SK-N-MC (cell line): ENCODE data around the gene ZNF189.

Experiments used
- EZH2 ChIP-seq: fragments of 200-600 bp; sonication (generic); IDR thresholded peaks from one replicate; pipeline ENCODE4 v1.6.1; 2017; ENCODE audit warnings: antibody characterized with exemption
- FOXP2 ChIP-seq: optimal IDR thresholded peaks from 2 replicates; pipeline ENCODE3; 2011; ENCODE audit warnings: mild to moderate bottlenecking, moderate library complexity; ENCODE audit not compliant: insufficient read depth; ENCODE audit errors: extremely low read length, control extremely low read depth
- POLR2AphosphoS5 ChIP-seq: IDR thresholded peaks from 2 replicates; pipeline ENCODE4 v1.6.1; 2012; ENCODE audit warnings: mild to moderate bottlenecking, low read depth, low read length, borderline replicate concordance

- TF ChIP-seq EZH2 (no peak), POLR2AphosphoS5 (no peak), FOXP2 (no peak)
Observed at GRCh38 chr9:101458963-101459631, 60.4 kb downstream of the ZNF189 start.
